Ectodermal cell (in vitro differentiated cells): Measurements from ENCODE around the gene TTLL7.

ENCODE experiments used
- H3K27ac ChIP-seq: 2 replicates; pipeline ENCODE4 v1.7.0; 2013; ENCODE audit warnings: mild to moderate bottlenecking, low read depth, low read length; ENCODE audit not compliant: insufficient read depth, poor library complexity, severe bottlenecking
- H3K27me3 ChIP-seq: 2 replicates; pipeline ENCODE4 v1.7.0; 2013; ENCODE audit warnings: mild to moderate bottlenecking, low read length; ENCODE audit not compliant: insufficient read depth, control insufficient read depth, poor library complexity, severe bottlenecking
- H3K36me3 ChIP-seq: one replicate; pipeline ENCODE4 v1.7.0; 2013; ENCODE audit warnings: low read length; ENCODE audit not compliant: control insufficient read depth, insufficient read depth
- H3K4me1 ChIP-seq: one replicate; pipeline ENCODE4 v1.7.0; 2013; ENCODE audit warnings: low read length; ENCODE audit not compliant: control insufficient read depth, insufficient read depth
- H3K4me3 ChIP-seq: 2 replicates; pipeline ENCODE4 v1.7.0; 2013; ENCODE audit warnings: low read depth, low read length, control low read depth; ENCODE audit not compliant: insufficient read depth
- H3K9me3 ChIP-seq: 2 replicates; pipeline ENCODE4 v1.7.0; 2013; ENCODE audit warnings: mild to moderate bottlenecking, low read length, moderate library complexity; ENCODE audit not compliant: control insufficient read depth
- WGBS, 2 experiments: methylation state at CpG; one replicate each; pipeline ENCODE4 v1.1.7; 2013; ENCODE audit warnings: missing lambda C conversion rate in 2 of 2; 5-methylcytosine and 5-hydroxymethylcytosine counted together

The TTLL7 gene

DNA sequence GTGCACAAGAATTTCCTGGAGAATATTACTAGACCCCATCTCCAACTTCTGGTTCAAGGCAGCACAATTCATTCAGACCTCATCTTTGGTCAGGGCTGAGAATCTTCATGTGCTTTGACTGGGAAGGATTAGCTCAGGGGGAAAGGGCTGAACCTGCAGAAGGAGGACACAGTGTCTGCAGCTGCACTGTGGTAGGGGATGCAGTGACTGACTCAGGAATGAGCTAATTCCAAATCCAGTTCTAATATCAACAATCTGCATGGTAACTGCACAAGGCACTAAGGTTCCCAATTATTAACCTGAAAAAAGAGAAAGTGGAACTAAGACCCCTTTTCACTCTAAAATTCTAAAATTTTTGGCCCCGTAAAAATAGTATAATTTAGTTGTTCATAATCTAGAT lies 31.6 kb downstream of the TTLL7 start:
- WGBS, 2 experiments: no CpG with 5 or more reads among the region's 1 CpG
- Histone ChIP-seq H3K36me3 (no peaks in the 10 kb centered on the region), H3K4me1 (no peaks in the 10 kb centered on the region), H3K27ac (no peak overlapping the region), H3K4me3 (no peak overlapping the region), H3K27me3 (no peaks in the 10 kb centered on the region), H3K9me3 (no peaks in the 10 kb centered on the region)

DNA sequence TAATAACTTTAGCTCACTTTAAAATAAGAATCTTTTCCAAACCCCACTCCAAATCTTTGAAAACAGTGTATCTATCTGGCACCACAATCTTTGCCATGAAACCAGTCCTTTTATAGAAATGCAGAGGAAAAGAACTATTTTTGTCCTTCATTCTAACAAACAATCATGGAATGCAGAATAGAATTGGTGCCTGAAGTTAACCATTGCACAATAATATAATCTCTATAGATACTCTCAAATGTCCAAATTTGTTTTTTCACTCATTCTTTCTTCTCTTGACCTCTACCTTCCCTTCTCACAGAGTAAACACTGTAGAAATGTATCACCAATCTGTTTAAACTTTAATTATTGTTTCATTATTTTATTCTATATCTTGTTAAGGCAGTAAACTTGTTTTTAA lies 34.8 kb downstream of the TTLL7 start:
- Histone ChIP-seq H3K4me3 (no peak overlapping the region), H3K4me1 (no peaks in the 10 kb centered on the region), H3K36me3 (no peaks in the 10 kb centered on the region), H3K9me3 (no peaks in the 10 kb centered on the region), H3K27ac (no peak overlapping the region), H3K27me3 (no peaks in the 10 kb centered on the region)

DNA sequence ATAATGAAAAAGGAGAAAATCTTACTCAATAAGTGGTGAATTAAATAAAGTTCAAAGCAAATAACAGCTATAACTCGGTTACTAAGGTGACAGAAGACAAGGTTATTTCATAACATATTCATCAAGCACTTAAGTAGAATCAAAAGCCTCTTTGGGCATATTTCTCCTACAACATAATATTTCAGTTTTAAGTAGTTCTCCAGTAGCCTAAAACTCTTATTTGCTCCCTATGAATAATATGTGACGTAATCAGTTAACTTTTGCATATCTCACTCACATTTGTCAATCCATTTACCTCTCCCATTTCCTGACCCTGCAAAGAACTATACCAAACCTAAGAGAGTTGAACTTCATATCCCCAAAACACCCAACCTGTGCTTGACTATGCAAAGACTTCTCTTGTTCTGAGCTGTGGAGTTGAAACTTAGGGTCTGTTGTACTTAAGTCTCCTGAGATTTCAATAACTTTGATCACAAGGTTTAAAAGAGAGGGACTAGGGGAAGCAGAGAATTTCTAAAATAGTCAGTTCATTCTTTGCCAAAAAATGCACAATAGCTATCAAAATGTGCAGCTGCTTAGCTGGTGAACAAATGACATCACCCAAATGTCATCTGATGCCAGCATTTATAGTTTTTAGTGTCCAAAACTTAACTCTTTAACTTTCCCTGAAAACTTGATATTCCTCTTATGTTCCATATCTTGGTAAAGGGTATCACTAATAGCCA lies 37.2 kb downstream of the TTLL7 start:
- WGBS, 2 experiments: 83 to 85% methylated on average over 2 of the region's 2 CpGs
- Histone ChIP-seq H3K9me3 (no peaks in the 10 kb centered on the region), H3K27ac (no peak overlapping the region), H3K4me1 (no peaks in the 10 kb centered on the region), H3K4me3 (no peak overlapping the region), H3K36me3 (no peaks in the 10 kb centered on the region), H3K27me3 (no peaks in the 10 kb centered on the region)

DNA sequence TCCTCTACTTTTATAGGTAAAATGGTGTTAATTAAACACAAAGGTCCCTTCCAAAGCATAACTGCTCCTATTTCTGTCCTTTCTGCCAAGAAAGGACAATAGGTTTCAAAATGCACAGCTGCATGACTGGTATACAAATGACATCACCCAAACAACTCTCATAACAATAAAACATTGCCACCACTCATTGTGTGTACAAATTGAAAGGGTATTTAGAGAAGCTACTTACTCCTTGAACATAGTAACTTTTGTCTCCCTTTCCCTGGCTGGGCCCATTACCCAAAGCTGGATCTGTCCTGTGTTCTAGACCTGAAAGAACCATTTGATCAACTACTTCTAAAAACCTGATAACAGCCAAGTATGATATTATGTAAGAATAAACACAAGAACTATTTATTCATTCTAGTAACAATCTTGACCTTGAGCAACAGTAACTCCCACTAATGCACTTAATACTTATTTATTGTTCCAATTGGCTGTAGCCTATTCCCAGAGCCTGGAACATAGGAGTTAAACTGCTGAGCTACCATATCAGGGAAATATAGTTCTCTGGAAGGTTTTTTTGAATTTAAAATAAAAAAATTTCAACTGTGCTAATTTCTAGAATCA lies 38.2 kb downstream of the TTLL7 start:
- no peak overlapping the region for H3K4me3 ChIP-seq
- H3K9me3 ChIP-seq: no peaks in the 10 kb centered on the region
- H3K27ac ChIP-seq: no peak overlapping the region
- H3K4me1 ChIP-seq: no peaks in the 10 kb centered on the region
- no peaks in the 10 kb centered on the region for H3K27me3 ChIP-seq
- H3K36me3 ChIP-seq: no peaks in the 10 kb centered on the region

DNA sequence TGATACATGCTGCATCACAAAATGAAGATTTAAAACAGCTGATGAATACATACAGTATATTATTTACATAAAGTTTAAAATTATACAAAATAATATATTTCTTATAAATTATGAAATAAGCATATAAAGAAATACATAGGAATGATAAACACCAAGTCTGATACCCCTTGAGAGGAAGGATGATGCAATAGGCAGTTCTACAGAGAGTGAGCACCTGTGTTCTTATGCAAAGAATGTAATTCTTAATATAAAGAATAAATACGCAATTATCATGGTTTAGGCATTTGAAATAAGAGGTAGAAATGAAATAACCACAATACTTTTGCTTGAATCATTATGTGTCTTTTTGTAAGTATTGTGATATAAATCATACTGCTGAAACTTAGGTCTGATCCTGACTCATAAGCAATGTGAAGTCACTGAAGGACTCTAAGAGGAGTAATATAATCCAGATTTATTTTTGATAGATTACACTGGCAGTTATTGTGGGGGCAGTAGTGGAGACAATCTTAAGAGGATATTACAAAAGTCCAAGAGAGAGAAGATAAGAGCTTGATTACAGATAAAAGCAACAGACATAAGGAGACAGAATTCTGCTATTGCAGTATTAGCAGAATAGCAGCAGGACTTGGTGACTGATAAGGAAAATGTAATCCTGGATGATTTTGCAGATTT lies 39.0 kb downstream of the TTLL7 start:
- 100% methylated on average over 1 of the region's 1 CpG; no CpG with 5 or more reads in 1 of the 2 experiments for WGBS, 2 experiments
- no peak overlapping the region for H3K4me3 ChIP-seq
- H3K27me3 ChIP-seq: no peaks in the 10 kb centered on the region
- H3K4me1 ChIP-seq: no peaks in the 10 kb centered on the region
- no peaks in the 10 kb centered on the region for H3K9me3 ChIP-seq
- H3K27ac ChIP-seq: no peak overlapping the region
- no peaks in the 10 kb centered on the region for H3K36me3 ChIP-seq

DNA sequence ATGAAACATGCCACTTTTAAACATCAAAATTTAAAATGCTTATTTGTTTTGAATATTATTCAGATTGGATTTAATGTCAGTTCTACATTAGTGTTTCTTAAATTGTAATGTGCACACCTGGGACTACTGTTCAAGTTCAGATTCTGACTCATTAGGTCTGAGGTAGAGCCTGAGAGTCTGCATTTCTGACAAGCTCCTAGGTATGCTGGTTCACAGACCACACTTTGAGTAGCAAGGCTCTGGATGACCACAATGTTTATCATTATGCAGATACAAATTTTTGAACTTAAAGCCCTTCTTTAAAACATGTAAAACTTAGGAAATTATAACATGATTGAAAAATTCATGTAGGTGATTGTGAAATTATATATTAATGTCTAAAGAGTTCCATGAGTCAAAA lies 40.2 kb downstream of the TTLL7 start:
- no peaks in the 10 kb centered on the region for H3K27me3 ChIP-seq
- H3K4me3 ChIP-seq: no peak overlapping the region
- no peaks in the 10 kb centered on the region for H3K36me3 ChIP-seq
- no peaks in the 10 kb centered on the region for H3K4me1 ChIP-seq
- H3K9me3 ChIP-seq: no peaks in the 10 kb centered on the region
- H3K27ac ChIP-seq: no peak overlapping the region

DNA sequence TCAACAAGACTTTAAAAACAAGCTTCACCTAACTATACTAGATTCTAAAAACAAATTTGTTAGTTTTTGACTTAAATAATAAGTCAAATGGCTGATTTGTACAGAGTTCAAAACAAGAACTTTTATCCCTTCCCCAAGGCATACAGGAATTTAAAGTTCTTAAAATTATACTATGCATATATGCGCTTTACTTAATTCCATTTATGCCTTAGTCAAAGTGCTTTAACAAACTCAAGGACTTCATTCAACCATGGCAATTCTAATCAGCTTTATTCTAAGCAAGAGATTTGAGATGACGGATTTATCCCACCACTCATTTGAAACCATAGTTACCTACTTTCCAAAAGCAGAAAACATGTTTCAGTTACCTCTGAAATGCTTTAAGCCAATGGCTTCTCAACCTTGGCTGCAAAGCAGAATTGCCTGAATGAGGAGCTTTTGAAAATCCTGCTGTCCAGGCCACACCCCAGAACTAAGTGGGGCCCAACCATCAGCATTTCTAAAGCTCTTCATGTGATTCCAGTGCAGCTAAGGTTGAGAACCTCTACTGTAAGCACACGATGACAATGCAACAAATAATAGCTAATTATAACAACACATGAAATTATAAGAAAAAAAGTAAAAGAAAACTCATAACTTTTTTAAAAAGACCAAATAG lies 44.6 kb downstream of the TTLL7 start:
- Histone ChIP-seq H3K27me3 (no peaks in the 10 kb centered on the region), H3K9me3 (no peaks in the 10 kb centered on the region), H3K4me3 (no peak overlapping the region), H3K27ac (no peak overlapping the region), H3K4me1 (no peaks in the 10 kb centered on the region), H3K36me3 (no peaks in the 10 kb centered on the region)
- WGBS, 2 experiments: 72 to 76% methylated on average over 3 of the region's 3 CpGs

DNA sequence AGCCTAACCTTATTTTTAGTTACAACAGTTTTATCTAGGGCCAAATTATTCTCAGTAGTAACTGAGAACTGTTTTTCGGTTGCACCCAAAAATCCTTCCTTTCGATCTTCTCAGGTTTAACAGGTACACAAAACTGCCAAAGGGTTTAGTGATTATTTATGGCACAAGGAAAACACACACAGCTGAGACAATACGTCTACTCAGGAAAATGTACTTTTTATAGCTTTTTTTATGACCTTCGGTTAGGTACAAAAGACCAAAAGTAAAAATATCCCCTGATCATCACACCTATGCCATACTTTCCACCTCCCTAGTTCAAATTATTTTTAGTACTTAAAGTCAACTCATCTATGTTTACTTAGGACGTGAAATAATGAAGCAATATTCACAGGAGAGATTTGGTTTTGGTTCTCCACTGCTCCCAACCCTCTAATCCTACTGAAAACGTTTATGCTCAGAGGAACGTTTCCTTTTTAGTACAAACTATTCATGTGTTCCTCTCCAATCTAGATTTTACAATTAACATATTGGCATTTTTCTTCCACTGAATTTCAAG lies 48.7 kb downstream of the TTLL7 start:
- H3K27me3 ChIP-seq: no peaks in the 10 kb centered on the region
- 89 to 94% methylated on average over 7 of the region's 7 CpGs for WGBS, 2 experiments
- H3K4me1 ChIP-seq: no peaks in the 10 kb centered on the region
- H3K27ac ChIP-seq: no peak overlapping the region
- no peaks in the 10 kb centered on the region for H3K9me3 ChIP-seq
- no peaks in the 10 kb centered on the region for H3K36me3 ChIP-seq
- H3K4me3 ChIP-seq: no peak overlapping the region

DNA sequence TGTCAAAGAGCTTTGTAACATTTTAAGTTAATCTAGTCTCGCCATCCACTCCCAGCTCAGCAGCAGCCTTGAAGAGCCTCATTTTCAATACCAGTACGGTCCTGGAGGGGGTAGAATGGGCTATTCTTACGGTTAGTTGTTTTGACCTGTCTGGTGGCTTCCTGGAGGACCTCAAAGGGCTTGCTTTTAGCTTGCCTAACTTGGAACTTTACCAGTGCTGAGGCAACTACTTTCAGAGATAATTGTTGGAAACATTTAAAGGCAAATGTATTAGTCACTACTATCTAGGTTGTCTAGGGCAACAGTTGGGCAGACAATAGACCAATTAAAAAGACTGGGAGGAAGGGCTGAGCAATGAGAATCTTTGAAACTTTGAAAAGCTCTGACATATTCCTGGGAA lies 56.0 kb downstream of the TTLL7 start:
- 67 to 77% methylated on average over 3 of the region's 3 CpGs for WGBS, 2 experiments
- Histone ChIP-seq H3K27ac (no peak overlapping the region), H3K4me1 (no peaks in the 10 kb centered on the region)

DNA sequence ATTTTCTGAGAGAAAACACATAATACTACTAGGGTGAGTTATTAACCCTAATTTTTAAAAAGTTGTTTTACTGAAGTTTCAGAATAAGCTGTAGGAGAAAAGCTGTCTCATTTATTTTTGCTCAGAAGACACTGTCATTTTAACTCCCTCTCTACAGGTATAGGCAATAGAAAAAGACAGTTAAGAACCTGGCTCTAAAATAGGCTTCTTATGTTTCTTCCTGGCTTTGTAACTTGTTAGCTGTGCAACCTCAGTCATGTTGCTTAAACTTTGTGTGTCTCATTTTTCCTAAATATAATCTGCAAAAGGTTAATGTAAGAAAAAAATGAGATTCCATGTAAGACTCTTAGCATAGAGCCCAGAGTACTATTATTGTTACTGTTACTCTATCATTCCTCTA lies 64.4 kb downstream of the TTLL7 start:
- no peaks in the 10 kb centered on the region for H3K4me1 ChIP-seq
- no peaks in the 10 kb centered on the region for H3K9me3 ChIP-seq
- no peak overlapping the region for H3K27ac ChIP-seq
- H3K27me3 ChIP-seq: no peaks in the 10 kb centered on the region
- H3K36me3 ChIP-seq: no peaks in the 10 kb centered on the region
- H3K4me3 ChIP-seq: no peak overlapping the region

More for the DNA sequence above, 56.0 kb downstream of the TTLL7 start:
- Histone ChIP-seq H3K4me3 (no peak overlapping the region), H3K9me3 (no peaks in the 10 kb centered on the region), H3K36me3 (no peaks in the 10 kb centered on the region), H3K27me3 (no peaks in the 10 kb centered on the region)
